ENCODE measurements around the gene UBAP2.
"Not testable (repeated sequence)": the region's sequence is repeated elsewhere in the genome, so short reads cannot be mapped to it uniquely, and the experiment has no call there.

UBAP2 gene

DNA sequence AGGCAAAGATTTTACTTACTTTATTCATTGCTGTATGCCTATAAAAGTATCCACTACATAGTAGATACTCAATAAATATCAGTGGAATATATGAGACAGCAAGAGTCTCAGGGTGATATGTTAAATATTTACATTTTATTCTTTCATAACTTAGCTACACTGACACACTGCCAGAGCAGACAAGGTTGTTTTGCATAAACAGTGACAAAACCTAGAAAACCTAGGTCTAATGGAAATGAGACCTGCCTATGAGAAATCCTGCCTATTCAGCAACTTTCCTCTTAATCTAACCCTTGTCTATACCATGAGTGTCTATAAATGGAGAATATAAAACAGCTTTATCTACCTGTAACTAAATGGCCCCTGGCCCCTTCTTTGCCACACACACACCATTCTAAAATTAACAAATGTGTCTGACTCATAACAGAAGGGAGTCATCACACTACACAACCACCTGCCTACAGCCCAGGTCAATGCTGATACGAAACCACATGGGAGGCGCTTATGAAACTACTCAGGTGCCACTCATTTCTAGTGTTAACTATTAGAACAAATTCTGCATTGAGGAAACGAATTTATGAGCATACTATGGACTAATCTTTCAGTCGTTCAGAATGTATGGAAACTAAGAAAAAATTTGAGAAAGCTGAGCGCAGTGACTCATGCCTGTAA lies 60.3 kb downstream of the UBAP2 start:
- no peak overlapping the region for H3K4me3 ChIP-seq (ENCODE audit: low read depth, low read length)
- TF ChIP-seq, protein P1, sequence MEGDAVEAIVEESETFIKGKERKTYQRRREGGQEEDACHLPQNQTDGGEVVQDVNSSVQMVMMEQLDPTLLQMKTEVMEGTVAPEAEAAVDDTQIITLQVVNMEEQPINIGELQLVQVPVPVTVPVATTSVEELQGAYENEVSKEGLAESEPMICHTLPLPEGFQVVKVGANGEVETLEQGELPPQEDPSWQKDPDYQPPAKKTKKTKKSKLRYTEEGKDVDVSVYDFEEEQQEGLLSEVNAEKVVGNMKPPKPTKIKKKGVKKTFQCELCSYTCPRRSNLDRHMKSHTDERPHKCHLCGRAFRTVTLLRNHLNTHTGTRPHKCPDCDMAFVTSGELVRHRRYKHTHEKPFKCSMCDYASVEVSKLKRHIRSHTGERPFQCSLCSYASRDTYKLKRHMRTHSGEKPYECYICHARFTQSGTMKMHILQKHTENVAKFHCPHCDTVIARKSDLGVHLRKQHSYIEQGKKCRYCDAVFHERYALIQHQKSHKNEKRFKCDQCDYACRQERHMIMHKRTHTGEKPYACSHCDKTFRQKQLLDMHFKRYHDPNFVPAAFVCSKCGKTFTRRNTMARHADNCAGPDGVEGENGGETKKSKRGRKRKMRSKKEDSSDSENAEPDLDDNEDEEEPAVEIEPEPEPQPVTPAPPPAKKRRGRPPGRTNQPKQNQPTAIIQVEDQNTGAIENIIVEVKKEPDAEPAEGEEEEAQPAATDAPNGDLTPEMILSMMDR (IDR thresholded peaks at IDR 0.05; ENCODE audit: insufficient read depth, low read depth, low read length, missing control alignments) = no peak
- DNase-seq (ENCODE audit: low read depth) = peak; percentile 88

DNA sequence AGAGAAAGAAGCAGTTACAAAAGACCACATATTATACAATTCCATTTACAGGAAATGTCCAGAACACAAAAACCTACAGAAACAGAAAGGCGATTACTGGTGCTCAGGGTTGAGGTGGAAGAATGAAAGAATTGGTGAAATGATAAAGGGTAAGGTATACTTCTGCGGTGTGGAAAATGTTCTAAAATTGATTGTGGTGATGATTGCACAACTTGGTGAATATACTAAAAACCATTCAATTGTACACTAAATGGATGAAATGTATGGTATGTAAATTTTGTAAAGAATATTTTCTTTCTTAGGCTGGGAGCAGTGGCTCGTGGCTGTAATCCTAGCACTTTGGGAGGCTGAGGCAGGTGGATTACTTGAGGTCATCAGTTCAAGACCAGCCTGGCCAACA lies 72.3 kb downstream of the UBAP2 start:
- TF ChIP-seq, protein P1 (IDR thresholded peaks at IDR 0.05; ENCODE audit: insufficient read depth, low read depth, low read length, missing control alignments) = no peak
- H3K4me3 ChIP-seq (ENCODE audit: low read depth, low read length) = no peak overlapping the region
- no peak for DNase-seq (ENCODE audit: low read depth)

DNA sequence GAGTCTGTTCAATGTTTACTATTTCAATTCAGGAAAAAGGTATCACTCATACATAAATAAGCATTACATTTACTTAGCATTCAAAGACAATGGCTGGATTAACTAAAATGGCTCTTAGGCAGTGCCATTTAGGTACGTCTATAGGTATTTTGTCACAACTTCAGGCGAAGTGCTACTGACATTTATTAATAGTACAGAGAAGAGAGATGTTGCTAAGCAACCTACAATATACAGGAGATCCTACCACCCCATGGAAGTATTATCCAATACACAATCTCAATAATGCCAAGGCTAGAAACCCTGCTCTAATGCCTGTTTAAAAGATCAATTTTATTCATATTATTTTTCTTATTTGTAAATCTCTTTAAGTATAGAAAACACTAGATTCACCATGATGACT lies 76.0 kb downstream of the UBAP2 start:
- no peak for DNase-seq (ENCODE audit: low read depth)
- H3K4me3 ChIP-seq (ENCODE audit: low read depth, low read length) = no peak overlapping the region
- TF ChIP-seq, protein P1 (IDR thresholded peaks at IDR 0.05; ENCODE audit: insufficient read depth, low read depth, low read length, missing control alignments) = no peak

GRCh38 chr9:33964086-33964768 lies 84.5 kb downstream of the UBAP2 start:
- no peak for DNase-seq (ENCODE audit: low read depth)
- TF ChIP-seq, protein P1 (IDR thresholded peaks at IDR 0.05; ENCODE audit: insufficient read depth, low read depth, low read length, missing control alignments) = no peak
- H3K4me3 ChIP-seq (ENCODE audit: low read depth, low read length) = no peak overlapping the region

- H3K4me3 ChIP-seq (ENCODE audit: low read depth, low read length) = not testable (repeated sequence)
These were observed 86.2 kb downstream of the UBAP2 start for GRCh38 chr9:33962468-33962867.

DNA sequence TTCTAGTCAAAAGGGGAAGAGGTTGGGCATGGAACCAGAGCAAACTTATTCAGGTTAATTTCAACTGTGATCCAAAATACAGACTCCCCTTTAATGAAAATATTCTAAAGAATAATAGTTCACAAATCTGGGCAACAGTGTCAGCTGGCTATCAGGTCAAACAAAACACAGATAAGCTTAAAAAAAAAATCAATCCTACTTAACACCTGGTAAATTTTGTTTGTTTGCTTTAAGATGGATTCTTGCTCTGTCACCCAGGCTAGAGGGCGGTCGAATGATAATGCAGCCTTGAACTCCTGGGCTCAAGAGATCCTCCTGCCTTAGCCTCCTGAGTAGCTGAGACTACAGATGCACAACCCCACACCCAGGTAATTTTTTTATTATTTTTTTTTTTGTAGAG lies 89.0 kb downstream of the UBAP2 start:
- no peak overlapping the region for H3K4me3 ChIP-seq (ENCODE audit: low read depth, low read length)
- TF ChIP-seq, protein P1 (IDR thresholded peaks at IDR 0.05; ENCODE audit: insufficient read depth, low read depth, low read length, missing control alignments) = no peak
- no peak for DNase-seq (ENCODE audit: low read depth)

More at GRCh38 chr9:33962468-33962867, 86.2 kb downstream of the UBAP2 start:
- not testable (repeated sequence) for DNase-seq (ENCODE audit: low read depth)

- H3K4me3 ChIP-seq (ENCODE audit: low read depth, low read length) = no peak overlapping the region
- TF ChIP-seq, protein P1 (IDR thresholded peaks at IDR 0.05; ENCODE audit: insufficient read depth, low read depth, low read length, missing control alignments) = no peak
- DNase-seq (ENCODE audit: low read depth) = peak; percentile 41
These were observed 92.1 kb downstream of the UBAP2 start for GRCh38 chr9:33956544-33956943.
